HepG2 (cell line): ENCODE data around the gene TRPT1. TPM values are rescaled to one million over a fixed set of nuclear protein-coding genes. Genes with fewer than 3 reads are reported as not detected.

ENCODE experiments used
- AFF4 ChIP-seq: sonication (generic); formaldehyde crosslinking; IDR thresholded peaks from 2 replicates; pipeline ENCODE4 v1.4.0; 2020; ENCODE audit warnings: missing genetic modification reagents
- CTCF ChIP-seq: sonication (generic); formaldehyde crosslinking; IDR thresholded peaks from 2 replicates; pipeline ENCODE4 v1.5.0; 2020; ENCODE audit warnings: mild to moderate bottlenecking, missing genetic modification reagents, moderate library complexity
- HCFC1 ChIP-seq: fragments of 150-350 bp; IDR thresholded peaks from 2 replicates; pipeline ENCODE4 v1.6.1; 2014; ENCODE audit warnings: low read depth, low read length
- MATR3 ChIP-seq: sonication (generic); formaldehyde crosslinking; IDR thresholded peaks from 2 replicates; pipeline ENCODE4 v1.4.0; 2020; ENCODE audit warnings: missing genetic modification reagents
- MXI1 ChIP-seq: IDR thresholded peaks from 3 replicates; pipeline ENCODE4 v1.6.1; 2012; ENCODE audit warnings: low read depth, low read length, inconsistent platforms, borderline replicate concordance
- MYC ChIP-seq: sonication (generic); formaldehyde crosslinking; IDR thresholded peaks from 2 replicates; pipeline ENCODE4 v1.9.0; 2021; ENCODE audit warnings: missing genetic modification reagents, borderline replicate concordance
- NCOA5 ChIP-seq: sonication (generic); formaldehyde crosslinking; IDR thresholded peaks from 2 replicates; pipeline ENCODE4 v1.4.0; 2020; ENCODE audit warnings: missing genetic modification reagents
- NR2F2 ChIP-seq: IDR thresholded peaks from 2 replicates; pipeline ENCODE4 v1.6.1; 2012; ENCODE audit warnings: low read depth, inconsistent platforms, borderline replicate concordance
- RBFOX2 ChIP-seq: fragments of 200-400 bp; formaldehyde crosslinking; IDR thresholded peaks from 2 replicates; pipeline ENCODE4 v1.6.1; 2017; ENCODE audit warnings: low read depth, mild to moderate bottlenecking, low read length
- THAP7 ChIP-seq: sonication (generic); formaldehyde crosslinking; IDR thresholded peaks from 2 replicates; pipeline ENCODE4 v1.8.1; 2023; ENCODE audit warnings: mild to moderate bottlenecking, missing genetic modification reagents
- YEATS4 ChIP-seq: sonication (generic); formaldehyde crosslinking; IDR thresholded peaks from 2 replicates; pipeline ENCODE4 v1.4.0; 2020; ENCODE audit warnings: missing genetic modification reagents, borderline replicate concordance
- ZKSCAN1 ChIP-seq: fragments of 150-350 bp; IDR thresholded peaks from 2 replicates; pipeline ENCODE4 v1.6.1; 2014; ENCODE audit warnings: low read length
- ZNF253 ChIP-seq: sonication (generic); formaldehyde crosslinking; IDR thresholded peaks from 2 replicates; pipeline ENCODE4 v1.8.0; 2022; ENCODE audit warnings: mild to moderate bottlenecking, missing genetic modification reagents, borderline replicate concordance
- ZNF329 ChIP-seq: sonication (generic); formaldehyde crosslinking; IDR thresholded peaks from 2 replicates; pipeline ENCODE4 v1.9.0; 2021; ENCODE audit warnings: low read depth, mild to moderate bottlenecking, missing genetic modification reagents
- ZNF572 ChIP-seq: sonication (generic); formaldehyde crosslinking; IDR thresholded peaks from 2 replicates; pipeline ENCODE4 v1.5.1; 2020; ENCODE audit warnings: mild to moderate bottlenecking, missing genetic modification reagents
- ZNF574 ChIP-seq: sonication (generic); formaldehyde crosslinking; IDR thresholded peaks from 2 replicates; pipeline ENCODE4 v1.4.0; 2020; ENCODE audit warnings: missing genetic modification reagents
- ZNF639 ChIP-seq: conservative IDR thresholded peaks from 2 replicates; pipeline ENCODE4 v1.6.1; 2018; ENCODE audit warnings: missing genetic modification reagents
- ZNF75D ChIP-seq: sonication (generic); formaldehyde crosslinking; IDR thresholded peaks from 2 replicates; pipeline ENCODE4 v1.8.1; 2023; ENCODE audit warnings: missing genetic modification reagents, mild to moderate bottlenecking, borderline replicate concordance
- ZNF777 ChIP-seq: sonication (generic); formaldehyde crosslinking; IDR thresholded peaks from 2 replicates; pipeline ENCODE4 v1.4.0; 2020; ENCODE audit warnings: missing genetic modification reagents
- polyA plus RNA-seq, 8 experiments: library from polyadenylated mRNA; depleted of rRNA in 3 of 8; stranded (reverse) in 7 of 8; unstranded in 1 of 8; fragments of >200 nt; fragmentation: Illumina TruSeq in 4 of 8; extraction: Trizol in 4 of 8; gene quantifications; 2 replicates each; pipeline versions ENCODE4 v1.2.1 to v1.2.3, GENCODE V29; 2011 to 2016; ENCODE audit warnings: low read depth in 4 of 8, missing spikeins in 1 of 8, mixed read lengths in 1 of 8; ENCODE audit not compliant: insufficient read depth in 1 of 8
- total RNA-seq, 5 experiments: library from RNA; depleted of rRNA; stranded (reverse); fragments of >200 nt; fragmentation: Illumina TruSeq; extraction: Trizol; gene quantifications; 2 replicates each; pipeline ENCODE4 v1.2.3, GENCODE V29; 2016; ENCODE audit warnings: low read depth in 1 of 5

The TRPT1 gene
- total and polyA plus RNA-seq, 2 of the 13 experiments (the other 11 are each of a cell fraction or from before 2014, with no cell fraction given): 24.8 to 40.7 TPM

GRCh38 chr11:64251016-64251752, 25.2 kb upstream of the TRPT1 start, which contains the start of gene PLCB3 (continued):
- TF ChIP-seq CTCF (peak; percentile 69), ZNF572 (CRISPR knock-in tag) (0 out of 2 replicates have a peak, but pooled peaks have one; percentile 34), HCFC1 (no peak), MATR3 (no peak), ZNF75D (no peak), ZNF329 (CRISPR knock-in tag) (no peak), THAP7 (CRISPR knock-in tag) (no peak), MXI1 (peak; percentile 46; the same call in 1 of the 3 replicates), ZNF777 (peak; percentile 56; the same call in 1 of the 2 replicates), AFF4 (CRISPR knock-in tag) (no peak), MYC (CRISPR knock-in tag) (peak; percentile 36; the same call in 1 of the 2 replicates), ZNF574 (peak; percentile 57), YEATS4 (CRISPR knock-in tag) (0 out of 2 replicates have a peak, but pooled peaks have one; percentile 54), RBFOX2 (peak; percentile 60), NCOA5 (CRISPR knock-in tag) (no peak), ZNF253 (CRISPR knock-in tag) (no peak), NR2F2 (no peak), ZNF639 (CRISPR knock-in tag) (no peak; the same call in 1 of the 2 replicates), ZKSCAN1 (no peak)
